ENCODE data around the gene NTM.

Gene NTM

GRCh38 chr11:132072044-132072857 lies 701.8 kb downstream of the NTM start:
- no peak for DNase-seq

GRCh38 chr11:132072858-132073211 lies 702.4 kb downstream of the NTM start:
- DNase-seq: no peak

- no peak for DNase-seq
These were observed 703.4 kb downstream of the NTM start for GRCh38 chr11:132073787-132074186.

- DNase-seq: no peak
These were observed 705.0 kb downstream of the NTM start for GRCh38 chr11:132075447-132075846.

DNA sequence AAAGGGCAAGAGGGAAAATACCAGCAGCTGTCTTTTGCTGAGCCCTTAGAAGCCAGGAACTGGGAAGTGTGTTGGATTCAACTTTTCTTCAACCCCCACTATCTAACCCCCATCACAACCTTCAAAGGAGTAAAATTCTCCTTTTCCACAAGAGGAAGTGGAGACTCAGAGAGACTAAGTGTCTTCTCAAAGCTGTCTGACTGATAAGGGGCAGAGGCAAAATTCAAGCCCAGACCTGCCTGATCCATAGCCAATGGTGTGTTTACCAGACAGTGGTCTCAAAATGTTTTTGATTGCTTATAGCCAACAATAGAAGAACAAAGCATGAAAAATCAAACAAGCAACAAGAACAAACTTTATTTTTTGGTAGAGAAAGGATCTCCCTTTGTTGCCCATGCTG lies 707.0 kb downstream of the NTM start:
- DNase-seq: no peak

- DNase-seq: no peak
These were observed 708.1 kb downstream of the NTM start for GRCh38 chr11:132078264-132079076.

DNA sequence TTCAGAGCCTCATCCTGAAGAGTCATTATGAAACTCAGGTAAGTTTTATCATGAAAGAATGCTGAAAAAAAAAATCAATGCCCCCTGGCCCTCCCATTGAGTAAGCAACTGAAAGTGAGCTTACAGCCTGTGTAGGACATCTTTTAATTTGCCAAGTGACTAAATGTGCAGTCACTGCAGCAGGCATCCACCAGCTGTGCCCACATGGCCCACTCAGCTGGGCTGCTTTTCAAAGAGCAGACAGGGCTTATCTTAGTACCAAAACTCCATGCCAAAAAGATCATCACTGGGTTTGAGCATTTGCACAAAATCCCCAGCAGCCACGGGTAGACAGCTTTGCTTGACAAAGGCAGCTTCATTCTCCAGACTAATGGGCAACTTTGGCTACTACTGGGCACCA lies 709.7 kb downstream of the NTM start:
- DNase-seq: no peak

DNA sequence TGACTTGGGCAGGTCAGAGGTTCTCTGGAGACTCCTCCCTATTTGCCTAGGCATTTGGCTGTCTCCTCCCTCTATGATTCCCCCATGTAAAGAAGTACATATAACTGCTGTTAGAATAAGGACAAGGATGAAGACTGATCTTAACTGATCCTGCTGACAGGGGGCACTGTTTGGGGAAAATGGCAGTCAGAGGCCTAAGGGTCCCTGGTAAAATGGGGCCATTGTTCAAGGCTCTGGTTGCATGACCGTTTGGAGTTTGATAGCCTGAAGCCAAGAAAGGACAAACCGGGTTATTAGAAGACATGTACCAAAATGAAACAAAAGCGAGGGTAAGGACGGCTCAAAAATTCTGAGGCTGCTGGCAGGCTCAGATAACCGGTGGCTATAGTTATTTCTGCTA lies 712.2 kb downstream of the NTM start:
- no peak for DNase-seq

DNA sequence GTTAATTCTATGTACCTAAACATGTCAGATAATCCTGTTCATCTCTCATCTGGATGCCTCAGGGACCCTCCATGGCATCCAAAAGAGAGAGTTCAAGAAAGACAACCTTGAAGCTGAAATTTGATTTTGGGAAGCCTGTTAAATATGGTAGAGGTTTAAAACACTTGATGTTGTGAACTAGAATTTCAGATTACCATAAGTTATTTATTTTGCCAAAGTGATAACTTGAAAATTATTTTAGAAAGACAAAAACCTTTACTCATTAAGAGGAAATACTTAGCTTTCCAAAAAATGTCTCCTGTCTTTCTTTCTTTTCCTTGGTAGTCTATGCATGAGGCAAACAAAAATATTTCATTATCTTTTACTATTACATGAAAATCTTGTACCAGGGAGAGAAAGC lies 714.0 kb downstream of the NTM start:
- DNase-seq: no peak

DNA sequence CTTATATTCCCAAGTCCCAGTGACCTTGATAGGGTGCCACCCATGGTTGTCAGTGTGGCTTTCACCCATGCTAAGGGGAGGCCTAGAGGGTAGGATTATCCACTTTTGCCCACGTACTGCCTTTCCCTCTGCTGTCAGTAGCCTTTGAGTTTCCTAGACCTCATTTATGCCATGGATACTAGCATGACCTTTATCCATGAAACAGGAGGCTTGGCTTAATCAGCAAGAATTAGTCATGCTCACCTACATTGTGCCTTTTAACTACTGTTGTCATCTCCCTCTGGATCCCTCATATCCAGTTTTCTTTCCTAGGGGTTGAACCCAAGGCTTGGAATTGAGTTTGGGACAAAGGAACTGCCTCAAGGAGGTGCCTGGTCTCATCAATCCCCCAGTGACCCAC lies 716.7 kb downstream of the NTM start:
- DNase-seq: no peak

DNA sequence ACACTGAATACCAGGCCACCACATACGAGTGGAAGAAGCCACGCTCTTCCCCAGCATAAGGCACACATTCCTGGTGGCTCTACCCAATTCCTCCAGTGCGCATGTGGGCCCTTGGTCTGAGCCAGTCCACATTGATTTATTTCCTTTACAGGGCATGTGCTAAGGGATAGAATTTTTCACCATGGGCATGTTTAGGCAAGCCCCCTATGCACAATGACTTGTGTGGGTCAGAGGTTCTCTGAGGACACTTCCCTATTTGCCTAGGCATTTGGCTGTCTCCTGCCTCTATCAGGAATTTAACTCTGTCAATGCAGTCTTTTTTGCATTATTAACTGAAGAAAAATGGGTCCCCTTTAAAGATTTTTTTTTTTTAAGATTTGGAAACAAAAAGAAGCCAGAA lies 718.1 kb downstream of the NTM start:
- no peak for DNase-seq

DNA sequence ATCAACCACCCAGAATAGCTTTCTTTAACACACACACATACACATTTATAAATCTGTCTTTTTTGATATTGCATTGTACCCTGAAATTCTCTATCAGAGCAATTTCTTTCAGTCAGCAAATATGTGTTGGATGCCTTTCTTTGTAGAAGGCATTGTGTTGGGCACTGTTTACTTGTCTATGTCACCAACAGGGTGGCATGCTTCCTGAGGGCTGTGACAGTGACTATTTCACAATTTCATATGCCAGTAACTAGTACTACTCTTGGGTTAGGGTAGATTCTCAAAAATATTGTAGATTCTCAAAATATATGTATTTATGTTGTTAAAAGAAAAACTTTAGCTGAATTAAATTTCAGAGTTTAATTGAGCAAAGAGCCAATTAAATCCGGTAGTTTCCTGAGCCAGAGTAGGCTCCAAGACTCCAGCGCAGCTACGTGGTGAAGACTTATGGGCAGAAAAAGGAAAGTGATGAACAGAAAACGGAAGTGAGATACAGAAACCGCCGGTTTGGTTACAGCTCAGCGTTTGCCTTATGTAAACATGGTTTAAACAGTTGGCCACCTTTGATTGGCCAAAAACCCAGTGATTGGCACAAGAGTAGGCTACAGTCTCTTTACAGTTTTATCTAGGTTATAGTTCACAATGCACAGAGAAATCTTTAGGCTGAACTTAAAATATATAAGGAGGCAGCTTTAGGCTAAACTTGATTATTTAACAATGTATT lies 723.3 kb downstream of the NTM start:
- DNase-seq: no peak

- no peak for DNase-seq
These were observed 724.2 kb downstream of the NTM start for GRCh38 chr11:132094598-132094997.

DNA sequence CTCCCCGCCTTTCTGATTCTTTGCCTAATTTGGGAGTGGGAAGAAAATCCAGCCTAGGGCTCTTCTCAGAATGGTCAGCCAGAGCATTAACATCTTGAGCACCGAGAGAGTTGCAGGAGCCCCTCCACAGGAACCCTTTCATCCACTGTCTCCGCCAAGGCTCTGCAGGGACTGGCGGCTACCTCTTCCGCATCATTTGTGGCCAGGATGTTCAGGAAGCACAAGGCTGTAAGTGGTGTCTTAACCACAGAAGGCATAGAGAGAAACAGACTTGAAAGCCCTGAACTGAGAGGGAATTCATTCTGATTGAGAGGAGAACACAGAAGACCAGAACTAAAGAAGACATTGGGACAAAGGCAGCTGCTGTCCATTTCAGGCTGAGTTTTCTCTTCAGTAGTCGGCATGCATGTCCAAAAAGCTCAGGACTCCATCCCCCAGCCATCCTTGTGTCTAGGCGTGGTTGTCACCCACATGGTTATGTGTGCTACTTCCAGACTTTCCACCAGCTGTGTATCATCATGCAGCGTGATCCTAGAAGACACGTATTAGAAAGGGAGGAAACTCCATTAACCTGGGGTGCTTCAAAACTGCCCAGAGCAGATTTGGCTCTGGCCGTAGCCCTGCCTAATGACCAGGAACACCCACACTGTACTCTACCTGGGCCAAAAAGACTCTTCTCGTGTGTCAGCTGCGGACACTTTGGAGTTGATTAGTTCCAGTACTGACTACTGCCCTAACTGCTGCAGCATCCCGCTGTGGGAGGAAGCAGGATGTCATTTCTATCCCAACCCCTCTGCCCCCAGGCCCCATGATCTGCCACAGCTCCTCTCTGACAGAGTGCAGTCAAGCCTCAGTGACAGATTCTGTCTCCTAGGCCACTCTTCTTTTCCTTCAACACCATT lies 725.1 kb downstream of the NTM start:
- DNase-seq: no peak

DNA sequence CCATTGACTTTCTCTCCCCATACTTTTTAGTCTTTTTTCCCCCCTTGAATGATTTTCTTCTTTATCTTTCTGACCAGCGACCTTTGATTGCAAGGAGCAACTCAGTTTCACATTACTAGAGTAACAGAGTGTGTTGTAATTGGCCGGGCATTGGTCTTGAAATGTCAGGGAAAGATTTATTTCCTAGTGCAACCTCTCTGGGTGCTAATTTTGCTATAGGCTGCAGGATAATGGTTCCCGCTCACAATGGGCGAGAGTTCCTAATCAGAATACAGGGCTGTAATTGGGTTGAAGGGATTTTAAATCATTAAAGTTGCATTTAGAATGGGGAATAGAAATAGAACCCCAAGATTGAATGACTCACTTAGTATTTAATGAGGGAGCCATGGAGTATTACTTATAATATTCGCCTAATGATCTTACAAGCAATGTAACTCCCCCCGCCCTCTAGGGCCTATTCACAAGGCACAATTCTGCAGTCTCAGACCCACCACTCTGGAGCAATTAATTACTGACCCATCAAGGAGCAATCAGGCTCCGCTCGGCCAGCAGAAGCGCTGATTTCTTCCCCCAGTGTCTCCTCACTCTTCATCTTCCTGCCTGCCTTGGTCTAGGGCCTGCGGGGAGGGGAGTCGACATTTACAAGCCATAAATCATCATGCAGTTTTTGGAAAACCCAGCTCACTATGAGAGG lies 725.9 kb downstream of the NTM start:
- DNase-seq: no peak

DNA sequence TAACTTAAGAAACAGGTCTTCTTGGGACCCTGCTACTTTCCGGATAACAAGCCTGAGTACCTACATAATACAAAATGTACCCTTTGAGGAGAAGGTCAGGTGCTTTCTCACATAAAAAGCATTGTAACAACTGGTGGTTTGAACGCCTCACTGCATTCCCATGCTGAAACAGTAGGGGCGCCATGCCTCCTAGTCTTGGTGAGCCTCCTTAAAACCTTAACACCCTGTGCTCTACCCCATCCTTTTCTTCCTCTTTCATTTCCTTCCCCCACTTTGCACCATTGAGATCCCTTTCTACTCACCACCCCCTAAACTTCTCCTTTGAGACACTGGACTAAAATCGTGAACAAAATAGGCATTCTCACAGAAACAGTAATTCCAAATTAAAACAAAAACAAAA lies 729.3 kb downstream of the NTM start:
- no peak for DNase-seq

- no peak for DNase-seq
These were observed 730.2 kb downstream of the NTM start for GRCh38 chr11:132100583-132100982.

GRCh38 chr11:132101881-132102280 lies 731.5 kb downstream of the NTM start:
- DNase-seq: no peak

- no peak for DNase-seq
These were observed 732.6 kb downstream of the NTM start for GRCh38 chr11:132103021-132103420.

DNA sequence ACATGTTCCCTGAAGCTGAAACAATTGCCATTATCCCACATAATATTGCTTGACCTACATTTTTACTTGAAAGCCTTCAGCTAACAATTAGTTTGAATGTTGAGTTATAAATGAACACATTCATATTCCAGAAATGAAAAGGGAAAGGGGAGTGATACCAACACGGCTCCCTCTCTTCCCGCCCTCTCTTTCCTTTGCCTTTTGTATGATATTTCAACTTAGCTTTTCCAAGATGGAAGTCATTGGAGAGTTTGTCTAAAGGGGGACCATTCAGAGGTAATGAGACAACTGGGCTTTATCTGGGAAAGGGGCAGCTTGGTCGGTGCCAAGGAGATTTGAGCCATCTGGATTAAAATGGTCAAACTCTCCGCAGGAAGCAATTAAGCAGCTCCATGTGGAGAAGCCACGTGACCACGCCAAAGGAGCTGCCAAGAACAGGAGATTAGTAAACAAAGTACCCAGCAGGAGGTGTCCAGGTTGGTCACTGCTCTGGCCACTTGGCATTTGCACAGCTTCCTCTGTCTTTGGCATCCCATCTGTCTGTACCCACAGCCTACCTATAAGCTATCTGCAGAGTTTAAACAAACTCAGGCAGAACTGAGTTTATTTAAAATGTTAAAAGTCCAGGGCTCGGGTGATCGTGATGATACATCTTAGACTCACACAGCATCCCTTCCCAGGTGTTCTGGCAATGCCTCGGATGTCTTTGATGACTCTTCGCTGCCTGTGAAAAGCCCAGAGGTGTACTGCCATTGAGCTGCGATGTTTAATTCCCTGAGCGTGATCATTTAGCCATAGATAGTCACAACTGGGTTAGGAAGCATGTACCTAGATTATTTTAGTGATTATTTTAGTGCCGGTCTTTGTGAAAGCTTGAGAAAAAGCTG lies 735.9 kb downstream of the NTM start:
- DNase-seq: no peak

- no peak for DNase-seq
These were observed 740.9 kb downstream of the NTM start for GRCh38 chr11:132111316-132111715.

All from NCI-H2171 (cell line).